Natural killer cell (primary cell): Measurements from ENCODE around the gene ZNF236. TPM values are rescaled to one million over a fixed set of nuclear protein-coding genes. Genes with fewer than 3 reads are reported as not detected.
A peak's percentile ranks its signal among the peaks of the same experiment; 100 is the strongest.

Source experiments
- ATAC-seq, 3 donors: fragments of 150-1000 bp in 2 of 3; fragments of 200-7000 bp in 1 of 3; cut with Tn5 transposase; 1 replicate in 1 of 3; 2 replicates in 2 of 3; pipeline ENCODE4 v1.10.0; 2021; ENCODE audit warnings: mild to moderate bottlenecking in 2 of 3, moderate library complexity in 2 of 3
- DNase-seq, 2 donors: peaks; one replicate each; pipeline versions ENCODE4 v3.0.0 to v3.0.0-alpha.2; 2013 to 2021; ENCODE audit warnings: mixed read lengths in 1 of 2
- H3K27ac ChIP-seq: one replicate; pipeline ENCODE4 v1.5.1; 2013; ENCODE audit warnings: mild to moderate bottlenecking, low read length
- H3K27me3 ChIP-seq: one replicate; pipeline ENCODE4 v1.6.1; 2013; ENCODE audit warnings: low read length; ENCODE audit not compliant: control insufficient read depth, insufficient read depth
- H3K36me3 ChIP-seq: one replicate; pipeline ENCODE4 v1.6.1; 2013; ENCODE audit warnings: low read length; ENCODE audit not compliant: control insufficient read depth, insufficient read depth
- H3K4me1 ChIP-seq: one replicate; pipeline ENCODE4 v1.6.1; 2013; ENCODE audit warnings: low read length; ENCODE audit not compliant: control insufficient read depth, insufficient read depth
- H3K4me3 ChIP-seq: one replicate; pipeline ENCODE4 v1.5.1; 2013; ENCODE audit warnings: low read length
- H3K9me3 ChIP-seq: one replicate; pipeline ENCODE4 v1.6.1; 2013; ENCODE audit warnings: low read length; ENCODE audit not compliant: control insufficient read depth, insufficient read depth
- H3K27ac Mint-ChIP-seq, 2 donors: one replicate each; pipeline ENCODE4 v1.8.0; 2022; ENCODE audit warnings: mild to moderate bottlenecking in 2 of 2, mixed read lengths in 2 of 2, moderate library complexity in 1 of 2
- H3K27me3 Mint-ChIP-seq, 2 donors: one replicate each; pipeline ENCODE4 v1.8.0; 2022; ENCODE audit warnings: low read depth in 2 of 2, mixed read lengths in 2 of 2
- H3K36me3 Mint-ChIP-seq: one replicate; pipeline ENCODE4 v1.8.0; 2022; ENCODE audit warnings: mixed read lengths
- H3K4me1 Mint-ChIP-seq, 2 donors: one replicate each; pipeline ENCODE4 v1.8.0; 2022; ENCODE audit warnings: mixed read lengths in 2 of 2
- H3K4me3 Mint-ChIP-seq: one replicate; pipeline ENCODE4 v1.8.0; 2022; ENCODE audit warnings: mild to moderate bottlenecking, moderate library complexity, mixed read lengths
- H3K9me3 Mint-ChIP-seq, 2 donors: one replicate each; pipeline ENCODE4 v1.8.0; 2022; ENCODE audit warnings: mixed read lengths in 2 of 2
- WGBS: methylation state at CpG from one replicate; pipeline ENCODE4 v1.1.7; 2013; ENCODE audit warnings: missing lambda C conversion rate; ENCODE audit not compliant: insufficient coverage; 5-methylcytosine and 5-hydroxymethylcytosine counted together
- intact Hi-C: fragments of 100-400 bp; cut with micrococcal nuclease; formaldehyde crosslinking; loops from one replicate; pipeline ENCODE4 v1.14.2; 2022
- total RNA-seq, 4 donors: library from RNA; stranded (reverse); fragments of 120-200 nt in 1 of 4; gene quantifications; one replicate each; pipeline versions ENCODE4 v1.2.3 to v1.2.4, GENCODE V29; 2013 to 2022
- TF ChIP-seq, protein P1 (sequence below): fragments of 200-600 bp; IDR thresholded peaks from one replicate; pipeline ENCODE4 v1.8.0; 2022; ENCODE audit warnings: antibody characterized with exemption

The ZNF236 gene
- total RNA-seq, 3 donors from 2014 or later (not counting 1 experiment from before 2014, with no cell fraction given), result 35.1 to 42.2 (median 39.7) TPM

DNA sequence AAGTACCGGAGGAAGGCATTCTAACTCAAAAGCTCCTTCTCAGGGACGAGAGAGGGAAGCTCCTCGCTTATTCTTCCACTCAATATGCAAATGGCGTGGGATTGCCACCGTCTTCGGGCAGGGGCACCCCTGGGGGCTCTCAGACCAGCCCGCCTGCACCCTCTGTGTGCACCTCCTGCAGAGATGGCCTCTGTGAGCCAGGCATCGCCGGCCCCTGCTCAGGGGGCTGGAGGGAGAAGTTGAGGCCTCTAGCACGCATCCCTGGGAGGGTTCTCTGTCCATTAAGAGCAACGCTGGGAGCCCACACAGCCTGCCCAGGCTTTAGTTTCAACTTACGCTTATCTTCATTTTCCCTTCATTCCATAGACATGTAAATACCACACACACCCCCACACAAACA lies 184.9 kb downstream of the ZNF236 start:
- H3K27ac Mint-ChIP-seq, result peak overlapping the region; percentile 71 to 86
- TF ChIP-seq, protein P1, sequence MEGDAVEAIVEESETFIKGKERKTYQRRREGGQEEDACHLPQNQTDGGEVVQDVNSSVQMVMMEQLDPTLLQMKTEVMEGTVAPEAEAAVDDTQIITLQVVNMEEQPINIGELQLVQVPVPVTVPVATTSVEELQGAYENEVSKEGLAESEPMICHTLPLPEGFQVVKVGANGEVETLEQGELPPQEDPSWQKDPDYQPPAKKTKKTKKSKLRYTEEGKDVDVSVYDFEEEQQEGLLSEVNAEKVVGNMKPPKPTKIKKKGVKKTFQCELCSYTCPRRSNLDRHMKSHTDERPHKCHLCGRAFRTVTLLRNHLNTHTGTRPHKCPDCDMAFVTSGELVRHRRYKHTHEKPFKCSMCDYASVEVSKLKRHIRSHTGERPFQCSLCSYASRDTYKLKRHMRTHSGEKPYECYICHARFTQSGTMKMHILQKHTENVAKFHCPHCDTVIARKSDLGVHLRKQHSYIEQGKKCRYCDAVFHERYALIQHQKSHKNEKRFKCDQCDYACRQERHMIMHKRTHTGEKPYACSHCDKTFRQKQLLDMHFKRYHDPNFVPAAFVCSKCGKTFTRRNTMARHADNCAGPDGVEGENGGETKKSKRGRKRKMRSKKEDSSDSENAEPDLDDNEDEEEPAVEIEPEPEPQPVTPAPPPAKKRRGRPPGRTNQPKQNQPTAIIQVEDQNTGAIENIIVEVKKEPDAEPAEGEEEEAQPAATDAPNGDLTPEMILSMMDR, result no peak
- ATAC-seq, result no peak

GRCh38 chr18:77008006-77008405 lies 185.6 kb downstream of the ZNF236 start:
- WGBS, result 93% methylated on average over 13 of the region's 13 CpGs

More for the DNA sequence above, 184.9 kb downstream of the ZNF236 start:
- Histone ChIP-seq H3K27me3 (no peaks in the 10 kb centered on the region), H3K4me1 (peaks cover 64% of the 10 kb centered on the region), H3K4me3 (no peak overlapping the region), H3K36me3 (peaks cover 45% of the 10 kb centered on the region), H3K9me3 (no peaks in the 10 kb centered on the region), H3K27ac (no peak overlapping the region)
- intact Hi-C loops, result no loop called here
- H3K4me3 Mint-ChIP-seq, result peak overlapping the region; percentile 43
- peaks cover 74 to 79% of the 10 kb centered on the region in 2 donors for H3K4me1 Mint-ChIP-seq
- H3K36me3 Mint-ChIP-seq, result peaks cover 8% of the 10 kb centered on the region
- 80% methylated on average over 12 of the region's 12 CpGs for WGBS
- no peaks in the 10 kb centered on the region for H3K9me3 Mint-ChIP-seq
- H3K27me3 Mint-ChIP-seq, result no peaks in the 10 kb centered on the region
- DNase-seq, result no peak

DNA sequence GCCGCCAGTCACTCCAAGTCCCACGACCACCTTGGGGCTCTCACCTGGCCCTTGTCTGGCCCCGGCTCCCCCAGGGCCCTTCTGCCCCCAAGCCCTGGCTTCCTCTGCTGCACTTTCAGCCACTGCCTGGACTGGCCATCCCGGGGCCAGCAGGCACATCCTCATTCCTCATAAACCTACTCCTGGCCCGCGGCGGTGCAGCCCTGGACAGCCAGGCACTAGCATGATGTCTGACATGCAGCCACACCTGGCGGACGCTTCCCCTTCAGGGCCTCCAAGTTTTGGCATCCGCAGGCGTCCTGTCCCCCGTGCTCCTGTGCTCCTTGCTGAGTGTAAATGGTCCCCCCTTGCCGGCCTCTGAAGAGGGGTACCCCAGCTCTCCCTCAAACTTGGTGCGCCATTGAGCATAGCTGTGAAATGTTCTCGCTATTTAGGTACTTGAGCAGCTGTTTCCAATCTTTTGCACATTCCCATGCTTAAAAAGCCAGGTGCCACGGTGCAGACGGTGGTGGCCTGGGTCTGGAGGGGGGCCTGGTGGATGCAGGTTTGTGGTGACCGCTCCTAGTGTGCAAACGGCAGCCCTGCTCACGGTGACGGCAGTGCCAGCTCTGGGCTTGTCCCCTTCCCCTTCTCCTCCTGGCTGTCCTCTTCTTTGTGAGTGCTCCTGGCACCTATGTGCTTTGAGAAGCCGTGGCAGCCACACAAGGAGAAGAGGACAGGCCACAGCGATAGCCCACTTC lies 186.4 kb downstream of the ZNF236 start:
- intact Hi-C loops, result no loop called here
- H3K36me3 ChIP-seq, result peaks cover 59% of the 10 kb centered on the region
- no peak overlapping the region for H3K27ac ChIP-seq
- H3K27me3 ChIP-seq, result no peaks in the 10 kb centered on the region
- peak overlapping the region; percentile 86 for H3K27ac Mint-ChIP-seq
- no peak overlapping the region for H3K4me3 ChIP-seq
- TF ChIP-seq, protein P1, result no peak
- no peak overlapping the region for H3K4me3 Mint-ChIP-seq
- peaks cover 8% of the 10 kb centered on the region for H3K36me3 Mint-ChIP-seq
- H3K27me3 Mint-ChIP-seq, result no peaks in the 10 kb centered on the region
- DNase-seq (no peak), ATAC-seq (no peak)
- peaks cover 69% of the 10 kb centered on the region for H3K4me1 ChIP-seq
- no peaks in the 10 kb centered on the region for H3K9me3 Mint-ChIP-seq
- H3K4me1 Mint-ChIP-seq, result peaks cover 77 to 87% of the 10 kb centered on the region in 2 donors
- H3K9me3 ChIP-seq, result no peaks in the 10 kb centered on the region
- 91% methylated on average over 23 of the region's 23 CpGs for WGBS

More at GRCh38 chr18:77008006-77008405, 185.6 kb downstream of the ZNF236 start:
- Histone ChIP-seq H3K36me3 (peaks cover 51% of the 10 kb centered on the region), H3K9me3 (no peaks in the 10 kb centered on the region), H3K27ac (no peak overlapping the region), H3K27me3 (no peaks in the 10 kb centered on the region), H3K4me3 (no peak overlapping the region), H3K4me1 (peaks cover 68% of the 10 kb centered on the region)
- ATAC-seq (no peak), DNase-seq (no peak)
- peak overlapping the region; percentile 71 to 86 for H3K27ac Mint-ChIP-seq
- TF ChIP-seq, protein P1, result no peak
- H3K4me1 Mint-ChIP-seq, result peaks cover 75 to 87% of the 10 kb centered on the region in 2 donors
- no peaks in the 10 kb centered on the region for H3K9me3 Mint-ChIP-seq
- H3K36me3 Mint-ChIP-seq, result peaks cover 8% of the 10 kb centered on the region
- H3K27me3 Mint-ChIP-seq, result no peaks in the 10 kb centered on the region
- intact Hi-C loops, result no loop called here
- peak overlapping the region; percentile 6 for H3K4me3 Mint-ChIP-seq
